ENCODE results near the gene NFIB. TPM values are rescaled to one million over a fixed set of nuclear protein-coding genes. Genes with fewer than 3 reads are reported as not detected.

Gene NFIB
- total and polyA plus RNA-seq, 10 of the 15 experiments (the other 5 are each of a cell fraction or from before 2014, with no cell fraction given): under 0.01 to 0.19 (median 0.05) TPM; not detected in 3

DNA sequence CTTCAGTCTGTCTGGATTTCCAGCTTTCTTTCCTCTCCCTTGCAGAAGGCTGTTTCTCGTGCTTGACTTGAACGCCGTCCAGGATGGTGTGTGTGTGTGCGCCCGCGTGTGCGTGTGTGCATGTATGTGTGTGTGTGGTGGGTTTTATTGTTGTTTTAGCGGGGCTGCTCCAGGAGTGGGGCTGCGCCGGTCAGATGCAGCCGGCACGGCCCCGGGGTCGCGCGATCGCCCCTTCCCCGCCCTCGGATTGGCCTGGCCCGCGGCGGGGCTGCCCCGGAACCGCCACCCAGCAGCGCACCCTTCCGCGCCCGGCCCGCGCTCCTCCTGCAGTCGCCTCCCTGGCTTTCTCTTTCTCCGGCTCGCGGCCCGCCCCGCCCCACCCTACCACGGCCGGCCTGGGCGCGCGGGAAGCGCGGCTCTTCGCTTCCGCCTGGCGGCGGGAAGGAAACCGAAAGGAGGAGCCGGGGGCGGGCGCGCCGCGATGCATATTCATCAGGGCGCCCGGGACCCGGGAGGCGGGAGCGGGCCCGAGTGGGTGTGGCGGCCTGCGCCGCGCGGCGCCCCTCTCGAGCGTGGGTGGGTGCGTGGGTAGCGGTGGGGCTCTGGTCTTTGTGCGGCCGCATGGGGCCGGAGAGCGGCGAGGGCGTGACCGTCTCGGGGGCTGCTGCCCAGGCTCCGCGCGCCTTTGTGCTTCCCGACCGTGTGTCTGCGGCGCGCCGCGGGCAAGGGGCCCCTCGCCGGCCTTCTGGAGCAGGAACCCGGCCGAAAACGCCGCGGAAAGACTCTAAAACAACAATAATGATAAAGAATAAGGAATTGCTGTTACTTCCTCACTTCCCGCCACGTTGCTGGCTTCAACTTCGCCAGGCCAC lies 8.5 kb upstream of the NFIB start (continued):
- TF ChIP-seq, protein P1, sequence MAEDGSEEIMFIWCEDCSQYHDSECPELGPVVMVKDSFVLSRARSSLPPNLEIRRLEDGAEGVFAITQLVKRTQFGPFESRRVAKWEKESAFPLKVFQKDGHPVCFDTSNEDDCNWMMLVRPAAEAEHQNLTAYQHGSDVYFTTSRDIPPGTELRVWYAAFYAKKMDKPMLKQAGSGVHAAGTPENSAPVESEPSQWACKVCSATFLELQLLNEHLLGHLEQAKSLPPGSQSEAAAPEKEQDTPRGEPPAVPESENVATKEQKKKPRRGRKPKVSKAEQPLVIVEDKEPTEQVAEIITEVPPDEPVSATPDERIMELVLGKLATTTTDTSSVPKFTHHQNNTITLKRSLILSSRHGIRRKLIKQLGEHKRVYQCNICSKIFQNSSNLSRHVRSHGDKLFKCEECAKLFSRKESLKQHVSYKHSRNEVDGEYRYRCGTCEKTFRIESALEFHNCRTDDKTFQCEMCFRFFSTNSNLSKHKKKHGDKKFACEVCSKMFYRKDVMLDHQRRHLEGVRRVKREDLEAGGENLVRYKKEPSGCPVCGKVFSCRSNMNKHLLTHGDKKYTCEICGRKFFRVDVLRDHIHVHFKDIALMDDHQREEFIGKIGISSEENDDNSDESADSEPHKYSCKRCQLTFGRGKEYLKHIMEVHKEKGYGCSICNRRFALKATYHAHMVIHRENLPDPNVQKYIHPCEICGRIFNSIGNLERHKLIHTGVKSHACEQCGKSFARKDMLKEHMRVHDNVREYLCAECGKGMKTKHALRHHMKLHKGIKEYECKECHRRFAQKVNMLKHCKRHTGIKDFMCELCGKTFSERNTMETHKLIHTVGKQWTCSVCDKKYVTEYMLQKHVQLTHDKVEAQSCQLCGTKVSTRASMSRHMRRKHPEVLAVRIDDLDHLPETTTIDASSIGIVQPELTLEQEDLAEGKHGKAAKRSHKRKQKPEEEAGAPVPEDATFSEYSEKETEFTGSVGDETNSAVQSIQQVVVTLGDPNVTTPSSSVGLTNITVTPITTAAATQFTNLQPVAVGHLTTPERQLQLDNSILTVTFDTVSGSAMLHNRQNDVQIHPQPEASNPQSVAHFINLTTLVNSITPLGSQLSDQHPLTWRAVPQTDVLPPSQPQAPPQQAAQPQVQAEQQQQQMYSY (CRISPR knock-in tag; IDR thresholded peaks at IDR 0.05): no peak
- no peak for TF ChIP-seq SP1 (IDR thresholded peaks at IDR 0.05; ENCODE audit: low read depth, low read length)
- TF ChIP-seq MEF2A (IDR thresholded peaks at IDR 0.05; ENCODE audit: insufficient read depth, low read depth, low read length): no peak
- TF ChIP-seq POLR2A (IDR thresholded peaks at IDR 0.05; ENCODE audit: low read depth, low read length): peak; percentile 65
- no peak for TF ChIP-seq CBX3 (IDR thresholded peaks at IDR 0.05; ENCODE audit: borderline replicate concordance, low read depth)
- peak; percentile 44; the same call in 1 of the 2 replicates for TF ChIP-seq NR2F1 (conservative IDR thresholded peaks at IDR 0.05)
- TF ChIP-seq ETV6 (conservative IDR thresholded peaks at IDR 0.05 in 1 of 2, IDR thresholded peaks at IDR 0.05 in 1 of 2; ENCODE audit: borderline replicate concordance in 1 of 2, low read depth in 1 of 2): peak in 1 of 2 experiments; percentile 62; a peak in 2 of 4 replicates
- TF ChIP-seq SRF (IDR thresholded peaks at IDR 0.05; ENCODE audit: low read depth in 2 of 2, low read length in 2 of 2): 0 out of 4 replicates have a peak, but pooled peaks of 1 of the 2 experiments have one; percentile 26

All from GM12878 (cell line).